ENCODE measurements around the gene LSS. TPM values are rescaled to one million over a fixed set of nuclear protein-coding genes. Genes with fewer than 3 reads are reported as not detected.

Gene LSS
- total and polyA plus RNA-seq, 10 of the 15 experiments (the other 5 are each of a cell fraction or from before 2014, with no cell fraction given) = 2.9 to 82.4 (median 27.5) TPM

- no peak for TF ChIP-seq E2F8 (IDR thresholded peaks at IDR 0.05; ENCODE audit: low read depth, partially characterized antibody)
- TF ChIP-seq CREM (IDR thresholded peaks at IDR 0.05; ENCODE audit: low read depth) = peak; percentile 15; the same call in 1 of the 2 replicates
- TF ChIP-seq TAF1 (IDR thresholded peaks at IDR 0.05; ENCODE audit: borderline replicate concordance, low read depth, low read length) = peak; percentile 18; the same call in 1 of the 2 replicates
- peak; percentile 52; the same call in 1 of the 2 replicates for TF ChIP-seq NFYB (IDR thresholded peaks at IDR 0.05; ENCODE audit: insufficient read depth, low read depth, low read length)
- TF ChIP-seq RELB (IDR thresholded peaks at IDR 0.05; ENCODE audit: low read depth) = no peak
- TF ChIP-seq TCF3 (IDR thresholded peaks at IDR 0.05; ENCODE audit: borderline replicate concordance, insufficient read depth, low read depth, low read length) = peak; percentile 81
- TF ChIP-seq ATF2 (IDR thresholded peaks at IDR 0.05; ENCODE audit: low read length) = no peak
- TF ChIP-seq MLLT1 (IDR thresholded peaks at IDR 0.05) = no peak
- TF ChIP-seq USF1 (IDR thresholded peaks at IDR 0.05; ENCODE audit: borderline replicate concordance, extremely low read length, insufficient read depth, low read depth, low read length) = peak; percentile 62
- no peak for TF ChIP-seq YY1 (IDR thresholded peaks at IDR 0.05; ENCODE audit: low read depth, low read length)
- TF ChIP-seq RFX5 (IDR thresholded peaks at IDR 0.05; ENCODE audit: low read depth, low read length) = no peak
- peak in 1 of 2 experiments; percentile 97; a peak in 2 of 3 replicates for TF ChIP-seq EGR1 (IDR thresholded peaks at IDR 0.05; ENCODE audit: borderline replicate concordance in 1 of 2, low read depth in 2 of 2, low read length in 2 of 2)
- TF ChIP-seq CBX3 (IDR thresholded peaks at IDR 0.05; ENCODE audit: borderline replicate concordance, low read depth) = no peak
- TF ChIP-seq IKZF2 (IDR thresholded peaks at IDR 0.05) = no peak
- TF ChIP-seq IRF3 (IDR thresholded peaks at IDR 0.05) = no peak
- peak; percentile 43; the same call in 1 of the 2 replicates for TF ChIP-seq POLR2AphosphoS5 (IDR thresholded peaks at IDR 0.05; ENCODE audit: low read length)
- TF ChIP-seq MAX (IDR thresholded peaks at IDR 0.05; ENCODE audit: low read depth, low read length) = peak; percentile 62
These were observed at the start of gene LSS (continued) for GRCh38 chr21:46228345-46229051.

Data from GM12878 (cell line).